Stromal cell of bone marrow (primary cell): Measurements from ENCODE around the gene DNPH1.

Experiments used
- DNase-seq: peaks from one replicate; pipeline ENCODE4 v3.0.0-alpha.2; 2012; ENCODE audit warnings: low read depth

Gene DNPH1

GRCh38 chr6:43181621-43181941, 47.7 kb downstream of the DNPH1 start:
- no peak for DNase-seq

- DNase-seq = no peak
Measured at GRCh38 chr6:43180985-43181384, 48.3 kb downstream of the DNPH1 start.

GRCh38 chr6:43180058-43180457, 49.2 kb downstream of the DNPH1 start:
- no peak for DNase-seq

- no peak for DNase-seq
Measured at GRCh38 chr6:43178951-43179830, 50.1 kb downstream of the DNPH1 start.

GRCh38 chr6:43178150-43178549, 51.1 kb downstream of the DNPH1 start:
- no peak for DNase-seq

- DNase-seq = no peak
Measured at GRCh38 chr6:43176423-43176786, 52.9 kb downstream of the DNPH1 start.

- no peak for DNase-seq
Measured at GRCh38 chr6:43175676-43176422, 53.4 kb downstream of the DNPH1 start.
